HT-29 (cell line): ENCODE data around the gene CTBS. TPM values are rescaled to one million over a fixed set of nuclear protein-coding genes. Genes with fewer than 3 reads are reported as not detected.
"Not testable (repeated sequence)": the region's sequence is repeated elsewhere in the genome, so short reads cannot be mapped to it uniquely, and the experiment has no call there.

ENCODE experiments used
- DNase-seq: peaks from one replicate; pipeline ENCODE4 v3.0.0-alpha.2; 2015; ENCODE audit warnings: low spot score
- total RNA-seq: library from RNA; depleted of rRNA; stranded (reverse); fragments of >200 nt; shearing (Covaris generic); gene quantifications from 2 replicates; pipeline ENCODE4 v1.2.3, GENCODE V29; 2014

Gene CTBS
- total RNA-seq, 1 experiment from 2014 or later, result 1.8 TPM

DNA sequence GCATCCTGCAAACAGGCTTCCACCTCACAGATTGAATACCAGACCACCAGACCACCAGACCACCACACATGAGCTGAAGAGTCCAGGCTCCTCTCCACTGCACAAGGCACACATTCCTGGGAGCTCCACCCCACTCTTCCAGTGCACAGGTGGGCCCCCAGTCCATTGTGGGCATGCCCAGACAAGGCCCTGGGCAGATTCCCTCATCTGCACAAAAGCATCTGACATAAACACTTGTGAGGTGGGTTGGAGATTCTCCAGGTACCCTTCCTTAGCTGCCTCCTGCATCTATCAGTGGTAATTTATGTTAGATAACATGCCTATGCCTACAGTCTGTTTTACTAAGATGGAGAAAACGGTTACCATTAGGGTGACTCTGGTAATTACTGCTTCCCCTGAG lies 11.6 kb upstream of the CTBS start:
- DNase-seq, result no peak

DNA sequence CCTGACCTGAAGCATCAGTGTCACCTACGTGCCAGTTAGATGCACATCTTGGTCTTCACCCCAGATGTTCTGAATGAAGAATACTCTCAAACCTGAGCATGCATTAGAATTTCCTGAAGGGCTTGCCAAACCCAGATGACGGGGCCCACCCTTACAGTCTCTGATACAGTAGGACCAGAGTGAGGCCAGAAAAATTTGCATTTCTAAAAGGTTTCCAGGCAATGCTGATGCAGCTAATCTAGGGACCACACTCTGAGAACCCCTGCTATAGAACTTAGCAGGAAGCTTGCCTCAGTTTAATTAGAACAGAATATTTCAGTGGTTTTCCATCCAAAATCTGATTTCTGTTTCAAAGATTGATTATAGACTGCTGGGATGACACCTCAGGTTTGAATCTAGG lies 9.9 kb upstream of the CTBS start:
- DNase-seq, result no peak

DNA sequence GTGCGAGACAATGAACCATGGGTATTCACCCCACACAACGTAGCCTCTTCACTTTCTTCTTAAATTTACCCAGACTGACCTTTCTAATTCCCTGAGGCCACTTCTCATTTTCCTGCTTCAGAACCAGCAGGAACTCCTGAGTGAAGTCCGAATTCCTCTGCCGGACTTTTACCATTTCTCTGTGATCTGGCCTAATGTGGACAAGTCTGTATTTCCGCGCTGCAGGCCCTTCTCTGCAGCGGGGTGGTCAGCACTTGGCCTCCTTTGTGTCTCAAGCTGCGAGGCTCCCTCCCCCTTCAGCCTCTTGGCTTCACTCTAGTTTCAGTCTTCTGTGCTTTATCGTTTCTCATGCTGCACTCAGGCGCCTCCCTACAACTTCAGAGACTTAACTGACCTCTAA lies 9.4 kb upstream of the CTBS start:
- DNase-seq, result no peak

DNA sequence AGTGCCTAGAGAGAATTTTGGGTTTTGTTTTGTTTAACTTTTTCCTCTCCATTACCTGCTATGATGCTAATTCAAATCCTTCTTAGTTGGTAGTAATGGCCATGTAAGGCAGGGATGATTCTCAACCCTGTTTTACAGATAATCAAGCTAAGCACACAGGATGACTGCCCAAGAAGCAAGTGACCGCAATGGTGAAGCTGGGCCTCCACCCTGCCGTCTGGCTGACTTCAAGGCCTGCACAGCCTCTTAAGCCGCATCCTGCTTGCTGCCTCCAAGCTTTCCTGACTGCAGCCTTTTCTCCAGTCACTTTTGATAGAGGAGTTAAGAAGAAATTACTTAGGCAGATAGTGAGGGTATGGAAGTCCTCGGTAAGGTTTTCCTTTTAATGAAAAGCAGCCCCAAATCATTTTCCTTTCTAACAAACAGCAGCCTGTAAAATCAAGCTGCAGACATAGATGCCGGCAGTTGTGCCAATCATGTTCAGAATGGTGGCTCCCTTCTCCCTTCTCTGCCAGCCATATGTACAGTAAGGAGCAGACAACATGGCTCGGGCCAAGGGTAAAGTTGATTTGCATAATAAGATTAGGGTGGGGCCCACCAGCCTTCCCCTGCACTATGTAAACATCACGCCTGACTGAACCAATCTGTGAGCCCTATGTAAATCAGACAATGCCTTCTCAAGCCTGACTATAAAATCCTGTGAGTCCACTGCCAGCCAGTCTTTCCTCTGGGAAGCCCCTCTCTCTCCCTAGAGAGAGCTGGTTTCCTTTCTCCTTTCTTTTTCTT lies 8.8 kb upstream of the CTBS start:
- peak; percentile 36 for DNase-seq

DNA sequence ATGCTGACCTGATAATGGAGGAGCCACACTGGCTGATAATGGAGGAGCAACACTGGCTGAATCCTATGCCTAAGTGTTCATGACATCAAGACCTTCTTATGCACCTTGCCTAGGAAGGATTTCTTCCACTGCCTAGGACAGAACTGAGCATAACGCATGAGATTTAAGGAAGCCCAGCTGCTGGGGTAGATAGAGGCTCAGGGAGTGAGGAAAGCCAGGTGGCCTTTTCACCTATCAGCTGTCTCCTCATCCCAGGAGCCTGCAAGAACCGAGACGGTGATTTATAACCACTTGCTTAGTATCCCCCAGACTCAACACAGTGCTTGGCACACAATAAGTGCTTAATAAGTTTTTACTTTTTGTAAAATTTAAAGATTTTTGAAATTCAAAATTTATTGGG lies 7.4 kb upstream of the CTBS start:
- no peak for DNase-seq

DNA sequence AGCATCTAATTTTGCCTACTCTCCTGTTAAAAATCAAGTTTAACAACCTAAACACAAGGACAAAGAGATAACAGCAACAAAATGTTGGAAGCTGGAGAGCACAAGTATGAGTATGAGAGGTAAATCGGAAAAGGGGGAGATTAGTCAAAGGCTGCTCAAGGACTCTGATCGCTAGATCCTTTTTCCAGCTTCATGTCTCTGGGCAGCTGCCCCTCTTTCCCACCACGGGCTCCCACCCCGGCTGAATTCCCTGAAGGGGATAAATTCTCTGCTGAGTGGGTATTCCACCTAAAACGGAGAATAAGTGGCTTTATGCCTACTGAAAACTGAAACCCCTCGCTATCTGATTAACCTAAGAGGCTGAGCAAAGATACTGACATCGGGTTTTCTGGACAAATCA lies 696 bp upstream of the CTBS start:
- no peak for DNase-seq

DNA sequence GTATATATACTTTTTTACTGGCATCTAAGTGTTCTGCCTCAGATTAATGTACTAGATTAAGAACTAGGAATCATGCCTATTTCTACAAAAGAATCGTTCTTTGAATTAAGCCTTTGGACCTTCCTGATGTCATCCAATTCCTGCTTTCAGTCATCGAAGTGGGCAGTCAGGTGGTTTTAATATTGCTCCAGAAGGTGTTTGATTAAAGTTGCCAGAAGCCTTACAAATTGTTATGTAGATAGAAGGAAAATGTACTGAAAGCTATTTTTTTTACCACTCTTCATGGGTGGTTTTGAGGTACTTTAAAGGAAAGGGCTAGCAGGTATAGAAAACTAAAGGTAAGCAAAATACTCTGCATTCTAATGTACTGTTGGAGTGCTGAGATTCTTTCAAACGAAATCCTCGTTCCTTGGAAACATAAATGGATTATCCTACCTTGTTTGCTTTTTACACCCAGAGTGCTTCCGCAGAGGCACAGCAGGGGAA lies 716 bp downstream of the CTBS start:
- peak; percentile 55 for DNase-seq

DNA sequence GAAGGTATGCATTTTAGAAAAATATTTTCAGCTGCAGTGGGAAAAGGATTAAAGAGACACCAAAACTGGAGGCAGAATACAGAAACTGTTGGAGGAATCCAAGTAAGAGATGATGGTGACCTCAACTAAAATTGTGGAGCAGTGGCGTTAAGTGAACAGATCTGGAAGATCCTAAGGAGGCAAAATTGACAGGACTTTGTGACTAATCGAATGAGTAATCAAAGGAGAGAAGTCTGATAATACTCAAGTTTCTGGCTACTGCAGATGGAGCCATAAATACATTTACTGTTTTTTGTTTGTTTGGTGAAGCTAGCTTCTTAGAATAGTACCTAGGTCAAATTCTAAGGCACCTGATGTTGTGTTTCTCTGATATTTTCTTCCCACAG lies 3.1 kb downstream of the CTBS start:
- no peak for DNase-seq

DNA sequence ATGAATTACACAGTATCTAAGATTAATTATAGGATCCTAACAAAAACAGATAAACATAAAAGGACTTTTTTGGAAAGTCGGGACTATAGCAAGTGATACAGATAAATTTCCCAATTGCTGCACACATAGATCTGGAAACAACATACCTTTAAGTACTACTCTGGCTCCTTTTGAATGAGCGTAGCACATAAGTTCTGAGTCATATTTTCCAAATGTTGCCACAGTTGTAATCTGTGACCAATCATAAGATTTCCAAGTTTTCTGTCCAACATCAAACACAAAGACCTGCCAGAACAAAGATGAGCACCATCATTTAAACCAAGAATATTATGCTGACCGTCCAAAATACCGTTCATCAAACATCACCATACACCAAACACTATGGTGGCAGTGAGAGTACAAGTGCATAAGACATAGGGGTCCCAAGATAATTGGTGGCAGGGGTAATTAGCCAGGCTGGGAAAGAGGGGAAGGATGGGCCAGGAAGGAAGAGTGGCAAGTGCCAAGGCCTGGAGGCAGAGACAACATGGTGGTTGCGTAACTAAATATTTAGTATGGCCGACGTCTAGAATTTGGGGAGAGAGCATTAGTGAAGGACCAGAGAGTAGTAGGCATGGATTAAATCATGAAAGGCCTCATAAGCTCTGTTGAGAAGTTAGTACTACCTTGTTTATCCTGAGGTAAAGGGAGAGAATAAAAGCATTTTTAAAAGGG lies 3.6 kb downstream of the CTBS start:
- no peak for DNase-seq

DNA sequence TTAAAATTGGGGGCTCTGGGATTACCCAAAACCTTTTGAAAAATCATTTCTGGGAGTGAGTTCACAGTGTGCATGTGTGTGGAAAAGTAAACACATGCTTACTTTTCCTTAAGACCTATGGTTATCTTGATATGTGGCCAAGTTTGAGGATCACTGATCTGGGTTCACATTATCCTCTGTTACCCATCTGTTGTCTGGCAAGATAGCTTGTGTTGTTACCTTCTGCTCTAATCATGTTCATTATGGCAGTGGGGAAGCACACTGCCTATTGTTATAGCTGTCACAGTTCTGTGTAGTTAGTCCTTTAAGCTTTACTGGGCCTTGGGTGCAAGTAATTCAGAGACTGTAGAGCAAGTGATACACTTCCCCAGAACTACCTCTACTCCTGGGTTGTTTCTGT lies 5.0 kb downstream of the CTBS start:
- DNase-seq, result no peak

DNA sequence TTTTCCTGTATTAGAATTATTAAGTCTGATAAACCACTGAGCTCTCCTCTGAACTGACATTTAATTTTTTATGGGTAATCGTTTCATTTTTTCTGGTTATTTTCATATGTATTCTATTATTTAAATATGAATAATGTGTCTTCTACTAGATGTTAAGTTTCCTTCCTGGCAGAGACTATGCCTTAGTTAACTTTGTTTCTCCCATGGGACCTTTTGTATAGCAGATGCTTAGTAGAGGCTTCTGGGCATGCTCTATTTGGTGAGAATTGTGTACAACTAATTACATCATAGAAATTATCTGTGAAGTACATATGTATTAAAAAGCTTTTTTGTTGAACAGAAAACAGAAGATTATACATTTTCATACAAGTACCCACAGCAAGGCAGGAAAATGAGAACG lies 23.4 kb downstream of the CTBS start:
- no peak for DNase-seq

DNA sequence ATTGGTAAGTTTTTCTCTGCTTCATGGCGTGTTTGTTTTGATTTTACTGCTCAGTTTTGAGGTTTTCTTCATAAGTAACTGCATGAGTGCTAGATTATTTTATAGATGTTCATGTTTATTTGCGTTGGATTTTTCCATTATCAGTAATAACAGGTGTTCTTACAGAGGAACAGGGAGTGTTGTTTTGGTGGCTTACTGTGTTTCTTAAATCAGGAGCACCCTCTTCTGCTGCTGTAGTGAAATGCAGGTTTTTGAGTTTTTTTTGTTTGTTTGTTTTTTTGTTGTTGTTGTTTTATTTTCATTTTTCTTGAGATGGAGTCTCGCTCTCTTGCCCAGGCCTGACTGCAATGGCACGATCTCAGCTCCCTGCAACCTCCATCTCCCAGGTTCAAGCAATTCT lies 32.6 kb downstream of the CTBS start:
- peak; percentile 5 for DNase-seq

DNA sequence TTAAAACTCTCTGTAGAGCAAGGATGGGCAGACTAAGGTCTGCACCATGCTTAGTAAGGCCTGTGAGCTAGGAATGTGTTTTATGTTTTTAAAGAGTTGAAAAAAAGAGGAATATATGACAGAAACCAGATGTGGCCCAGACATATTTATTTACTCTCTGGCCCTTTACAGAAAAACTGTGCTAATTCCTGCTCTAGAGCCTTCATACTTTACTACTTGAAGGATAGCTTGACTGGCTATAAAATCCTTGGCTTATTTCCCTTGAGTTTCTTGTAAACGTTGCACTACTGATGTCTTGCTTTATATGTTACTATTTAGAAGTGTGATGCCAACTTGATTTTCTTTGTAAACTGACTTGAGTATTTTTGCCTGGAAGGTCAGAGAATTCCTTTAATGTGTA lies 33.5 kb downstream of the CTBS start:
- DNase-seq, result no peak

DNA sequence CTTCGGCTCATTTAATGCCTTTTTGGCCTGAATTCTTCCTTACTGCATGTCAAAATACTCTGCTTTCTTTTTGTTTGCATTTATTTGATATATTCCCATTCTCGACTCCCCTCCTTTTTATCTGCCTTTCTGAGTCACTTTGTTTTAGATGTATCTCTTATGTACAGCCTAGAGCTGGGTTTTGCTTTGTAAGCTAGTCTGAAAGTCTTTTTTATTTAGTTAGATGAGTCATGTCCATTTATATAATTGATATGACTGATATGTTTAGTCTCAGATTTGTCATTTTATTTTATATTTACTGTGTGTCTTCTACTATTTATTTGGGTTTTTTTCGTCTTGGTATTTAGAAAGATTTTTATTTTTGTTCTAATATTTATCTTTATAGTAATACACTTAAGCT lies 34.3 kb downstream of the CTBS start:
- no peak for DNase-seq

DNA sequence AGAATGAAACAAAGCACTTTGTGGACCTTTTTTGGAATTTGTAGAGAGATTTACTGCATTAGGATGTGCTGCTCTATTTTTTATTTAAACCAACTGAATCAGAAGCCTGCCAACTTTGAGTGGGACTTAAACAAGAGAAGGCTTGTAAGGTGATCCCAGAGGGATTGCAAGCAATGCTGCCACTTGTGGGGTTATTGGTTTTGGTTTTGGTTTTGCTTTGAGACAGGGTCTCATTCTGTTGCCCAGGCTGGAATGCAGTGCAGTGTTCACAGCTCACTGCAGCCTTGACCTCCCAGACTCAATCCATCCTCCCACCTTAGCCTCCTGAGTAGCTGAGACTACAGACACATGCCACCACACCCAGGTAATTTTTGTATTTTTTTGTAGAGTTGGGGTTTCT lies 35.6 kb downstream of the CTBS start:
- no peak for DNase-seq

DNA sequence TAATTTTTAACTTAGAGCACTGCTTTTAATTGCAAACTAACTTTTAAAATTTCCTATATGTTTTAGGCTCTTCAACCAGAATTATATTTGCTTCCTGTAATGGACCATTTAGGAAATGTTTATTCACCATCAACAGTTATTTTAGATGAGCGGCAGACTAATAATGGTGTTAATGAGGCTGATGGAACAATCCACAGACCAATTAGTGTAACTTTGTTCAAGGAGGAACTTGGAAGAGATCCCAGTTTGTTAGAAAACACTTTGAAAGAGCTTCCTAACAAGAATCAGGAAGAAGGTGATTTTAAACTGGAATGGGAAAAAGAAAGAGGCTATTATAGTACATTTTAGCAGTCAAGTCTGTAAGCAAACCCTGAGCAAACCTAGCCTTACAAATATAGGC lies 48.5 kb downstream of the CTBS start:
- no peak for DNase-seq

DNA sequence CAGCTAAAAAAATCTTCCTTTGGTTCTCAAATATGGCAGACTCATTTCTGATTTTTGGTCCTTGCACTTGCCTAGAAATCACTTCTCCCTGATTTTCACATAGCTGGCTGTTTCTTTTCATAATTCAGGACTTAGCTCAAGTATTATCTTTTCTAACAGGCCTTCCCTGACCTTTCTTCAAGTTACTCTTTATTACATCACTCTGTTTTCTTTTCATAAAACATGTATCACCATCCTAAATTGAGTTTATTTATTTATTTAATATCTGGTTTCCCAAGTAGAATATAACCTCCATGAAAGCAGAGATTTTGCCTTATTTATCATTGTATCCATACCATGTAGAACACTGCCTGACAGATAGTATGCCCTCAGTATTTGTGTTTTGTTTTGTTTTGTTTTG lies 49.6 kb downstream of the CTBS start:
- DNase-seq, result no peak

DNA sequence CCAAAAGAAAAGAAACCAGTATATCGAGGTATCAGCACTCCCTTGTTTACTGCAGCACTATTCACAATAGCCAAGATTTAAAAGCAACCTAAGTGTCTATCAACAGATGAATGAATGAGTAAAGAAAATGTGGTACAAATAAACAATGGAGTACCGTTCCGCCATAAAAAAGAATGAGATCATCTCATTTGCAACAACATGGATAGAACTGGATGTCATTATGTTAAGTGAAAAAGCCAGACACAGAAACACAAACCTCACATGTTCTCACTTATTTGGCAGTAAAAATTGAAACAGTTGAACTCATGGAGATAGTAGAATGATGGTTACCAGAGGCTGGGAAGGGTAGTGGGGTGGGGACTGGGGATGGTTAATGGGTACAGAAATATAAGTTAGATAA lies 63.6 kb downstream of the CTBS start:
- DNase-seq, result no peak

DNA sequence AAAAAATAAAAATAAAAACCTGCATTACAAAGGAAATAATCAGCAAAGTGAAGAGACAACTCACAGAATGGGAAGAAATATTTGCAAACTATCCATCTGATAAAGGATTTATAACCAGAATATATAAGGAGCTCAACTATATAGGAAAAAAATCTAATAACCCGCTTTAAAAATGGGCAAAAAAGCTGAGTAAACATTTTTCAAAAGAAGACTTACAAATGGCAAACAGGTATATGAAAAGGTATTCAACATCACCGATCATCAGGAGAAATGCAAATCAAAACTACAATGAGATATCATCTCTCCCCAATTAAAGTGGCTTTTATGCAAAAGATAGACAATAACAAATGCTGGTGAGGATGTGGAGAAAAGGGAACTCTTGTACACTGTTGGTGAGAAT lies 64.1 kb downstream of the CTBS start:
- no peak for DNase-seq

DNA sequence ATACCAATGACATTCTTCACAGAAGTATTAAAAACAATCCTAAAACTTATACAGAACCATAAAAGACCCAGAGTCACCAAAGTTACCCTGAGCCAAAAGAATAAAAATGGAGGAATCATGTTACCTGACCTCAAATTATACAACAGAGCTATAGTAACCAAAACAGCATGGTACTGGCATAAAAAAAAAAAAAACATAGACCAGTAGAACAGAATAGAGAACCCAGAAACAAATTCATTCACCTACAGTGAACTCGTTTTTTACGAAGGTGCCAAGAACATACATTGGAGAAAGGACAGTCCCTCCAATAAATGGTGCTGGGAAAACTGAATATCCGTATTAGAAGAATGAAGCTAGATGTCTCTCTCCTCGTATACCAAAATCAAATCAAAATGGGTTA lies 65.2 kb downstream of the CTBS start:
- no peak for DNase-seq

DNA sequence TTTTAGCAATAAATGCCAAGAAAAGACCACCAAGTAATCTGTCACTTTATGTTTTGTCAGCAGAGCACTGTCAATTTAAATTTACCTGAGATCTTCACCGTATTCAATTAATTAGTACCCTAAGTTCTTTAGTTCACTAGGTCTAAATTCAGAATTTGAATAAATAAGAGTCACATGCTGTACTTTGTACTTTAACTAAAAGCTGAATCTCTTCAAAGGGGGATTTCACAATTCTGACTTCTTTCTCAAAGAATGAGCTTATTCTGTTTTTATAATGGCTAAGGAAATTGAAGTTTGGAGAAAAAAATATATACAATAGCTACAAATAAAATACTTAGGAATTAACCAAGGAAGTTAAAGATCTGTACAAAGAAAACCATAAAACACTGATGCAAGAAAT lies 65.7 kb downstream of the CTBS start:
- DNase-seq, result no peak

DNA sequence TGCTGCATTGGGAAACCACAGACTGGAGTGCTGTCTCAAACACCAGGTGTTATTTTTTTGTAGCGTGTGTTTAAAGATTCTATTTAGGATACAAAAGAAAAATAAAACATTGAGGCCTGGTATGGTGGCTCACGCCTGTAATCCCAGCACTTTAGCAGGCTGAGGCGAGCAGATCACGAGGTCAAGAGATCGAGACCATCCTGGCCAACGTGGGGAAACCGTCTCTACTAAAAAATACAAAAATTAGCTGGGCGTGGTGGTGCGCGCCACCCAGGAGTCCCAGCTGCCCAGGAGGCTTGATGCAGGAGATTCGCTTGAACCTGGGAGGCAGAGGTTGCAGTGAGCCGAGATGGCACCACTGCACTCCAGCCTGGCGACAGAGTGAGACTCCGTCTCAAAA lies 66.4 kb downstream of the CTBS start:
- DNase-seq, result not testable (repeated sequence)

DNA sequence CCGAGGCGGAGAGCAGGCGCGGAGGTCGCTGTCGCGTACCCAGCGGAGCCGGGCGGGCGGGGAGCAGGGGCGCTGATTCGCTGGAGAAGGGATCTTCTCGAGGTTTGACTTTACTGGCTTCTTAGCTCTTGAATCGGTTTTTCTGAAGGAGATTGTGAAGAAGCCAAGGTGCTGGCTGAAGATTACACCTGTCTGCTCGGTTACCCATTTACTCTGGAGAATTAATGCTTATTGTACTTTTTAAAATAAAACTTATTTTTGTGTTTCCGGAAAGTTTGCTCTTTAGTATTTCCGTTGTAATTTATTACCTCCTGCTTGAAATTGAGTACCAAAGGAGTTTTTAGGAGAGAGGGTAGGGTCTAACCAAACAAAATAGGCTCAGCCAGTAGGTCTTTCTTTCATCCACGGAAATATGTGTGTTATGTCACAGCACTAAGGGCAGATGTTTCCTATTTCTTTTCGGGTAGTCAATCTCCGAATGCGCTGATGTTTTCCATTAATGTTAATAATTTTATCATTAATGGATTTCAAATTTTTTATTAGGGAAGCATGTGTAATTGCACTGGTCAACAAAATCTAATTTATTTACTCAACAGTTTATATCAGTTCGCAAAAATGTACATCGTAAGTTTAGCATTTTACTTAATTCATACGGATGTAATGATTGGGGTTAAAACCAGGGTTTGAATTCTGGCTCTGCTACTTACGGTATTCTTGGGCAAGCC lies 67.3 kb downstream of the CTBS start:
- DNase-seq, result no peak
